Activated T-cell treated with anti-CD3 and anti-CD28 coated beads for 24 hours (primary cell): ENCODE data around the gene TMEM151A.

Source experiments
- DNase-seq: peaks from one replicate; pipeline ENCODE4 v3.0.0-alpha.2; 2020; ENCODE audit warnings: low read depth

The TMEM151A gene

DNA sequence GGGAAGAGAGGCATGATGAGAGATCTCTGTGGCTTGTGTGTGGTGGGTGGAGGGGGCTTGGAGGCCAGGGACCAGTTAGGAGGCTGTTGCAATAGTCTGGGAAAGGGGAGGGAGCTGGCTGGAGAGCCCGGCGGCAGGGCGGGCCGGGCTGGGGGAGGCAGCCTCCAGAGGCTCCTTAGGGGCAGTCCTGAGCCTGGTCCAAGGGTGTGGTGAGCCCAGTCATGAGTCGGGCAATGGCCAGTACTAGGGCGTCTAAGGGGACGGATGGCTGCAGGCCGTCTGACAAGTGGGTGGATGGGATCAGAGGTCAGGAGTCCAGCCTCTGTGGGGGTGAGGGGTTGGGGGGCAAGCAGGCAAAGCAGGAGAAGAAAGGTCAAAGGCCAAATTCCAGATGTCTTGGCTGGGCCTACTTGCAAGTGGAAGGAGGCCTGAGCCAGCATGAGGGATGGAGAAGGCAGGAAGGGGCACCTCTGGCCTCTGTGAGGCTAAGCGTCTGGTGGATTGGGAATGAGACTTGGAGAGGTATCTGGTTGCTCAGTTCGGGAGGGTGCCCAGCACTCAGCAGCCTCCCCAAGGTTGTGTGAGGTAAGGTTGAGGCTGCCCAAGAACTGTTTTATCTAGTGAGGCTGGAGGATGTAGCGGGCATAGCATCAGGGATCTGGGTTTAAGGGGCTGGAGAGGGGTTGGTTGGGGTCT lies 31.2 kb downstream of the TMEM151A start:
- DNase-seq: no peak

DNA sequence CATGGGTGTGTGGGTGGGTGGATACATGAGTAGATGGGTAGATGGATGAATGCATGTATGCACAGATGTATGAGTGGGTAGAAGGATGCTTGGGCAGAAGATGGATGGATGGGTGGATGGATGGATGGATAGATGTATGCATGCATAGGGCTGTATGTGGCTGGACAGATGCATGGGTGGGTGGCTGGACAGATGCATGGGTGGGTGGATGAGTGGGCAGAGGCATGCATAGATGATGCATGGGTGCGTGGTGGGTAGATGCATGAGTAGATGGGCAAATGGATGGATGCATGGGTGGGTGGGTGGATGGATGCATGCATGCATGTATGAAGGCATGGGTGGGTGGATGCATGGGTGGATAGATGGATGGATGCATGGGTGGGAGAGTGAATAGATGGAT lies 32.0 kb downstream of the TMEM151A start:
- DNase-seq: no peak

DNA sequence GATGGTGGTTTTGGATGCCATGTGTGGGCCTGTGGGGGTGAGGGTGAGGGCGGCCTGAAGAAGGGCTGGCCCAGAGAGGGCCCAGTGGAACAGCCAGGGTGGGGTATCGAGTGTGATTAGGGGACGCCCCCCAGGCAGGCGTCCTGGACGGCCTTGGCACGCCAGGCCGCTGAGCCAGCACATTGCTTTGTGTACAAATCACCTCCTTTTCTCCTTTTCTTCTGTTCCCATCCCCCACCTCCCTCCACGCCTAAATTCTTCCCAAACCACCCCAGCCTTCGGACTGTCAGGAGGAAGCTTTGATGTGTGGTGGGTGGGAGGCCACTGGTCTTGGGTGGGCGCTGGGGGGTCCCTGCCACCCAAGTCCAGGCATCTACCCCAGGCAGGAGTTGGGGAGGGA lies 33.0 kb downstream of the TMEM151A start:
- no peak for DNase-seq

DNA sequence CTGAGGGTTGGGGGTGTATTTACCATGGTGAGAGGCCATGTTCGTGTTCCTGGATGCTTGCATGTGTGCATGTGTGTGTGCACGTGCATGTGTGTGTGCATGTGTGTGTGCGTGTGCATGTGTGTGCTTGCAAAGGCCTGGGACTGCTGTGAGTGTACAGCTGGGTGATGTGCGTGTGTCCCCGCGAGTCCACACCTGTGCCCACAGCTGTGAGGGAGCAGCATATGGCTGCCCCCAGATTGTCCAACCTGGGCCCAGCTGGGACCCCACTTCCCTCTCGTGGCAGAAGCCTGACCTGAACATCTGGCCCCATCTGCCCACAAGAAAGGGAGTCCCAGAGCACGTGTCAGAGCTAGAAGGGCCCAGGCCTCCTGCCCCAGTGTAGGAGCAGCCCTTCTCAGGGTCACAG lies 33.6 kb downstream of the TMEM151A start:
- no peak for DNase-seq

DNA sequence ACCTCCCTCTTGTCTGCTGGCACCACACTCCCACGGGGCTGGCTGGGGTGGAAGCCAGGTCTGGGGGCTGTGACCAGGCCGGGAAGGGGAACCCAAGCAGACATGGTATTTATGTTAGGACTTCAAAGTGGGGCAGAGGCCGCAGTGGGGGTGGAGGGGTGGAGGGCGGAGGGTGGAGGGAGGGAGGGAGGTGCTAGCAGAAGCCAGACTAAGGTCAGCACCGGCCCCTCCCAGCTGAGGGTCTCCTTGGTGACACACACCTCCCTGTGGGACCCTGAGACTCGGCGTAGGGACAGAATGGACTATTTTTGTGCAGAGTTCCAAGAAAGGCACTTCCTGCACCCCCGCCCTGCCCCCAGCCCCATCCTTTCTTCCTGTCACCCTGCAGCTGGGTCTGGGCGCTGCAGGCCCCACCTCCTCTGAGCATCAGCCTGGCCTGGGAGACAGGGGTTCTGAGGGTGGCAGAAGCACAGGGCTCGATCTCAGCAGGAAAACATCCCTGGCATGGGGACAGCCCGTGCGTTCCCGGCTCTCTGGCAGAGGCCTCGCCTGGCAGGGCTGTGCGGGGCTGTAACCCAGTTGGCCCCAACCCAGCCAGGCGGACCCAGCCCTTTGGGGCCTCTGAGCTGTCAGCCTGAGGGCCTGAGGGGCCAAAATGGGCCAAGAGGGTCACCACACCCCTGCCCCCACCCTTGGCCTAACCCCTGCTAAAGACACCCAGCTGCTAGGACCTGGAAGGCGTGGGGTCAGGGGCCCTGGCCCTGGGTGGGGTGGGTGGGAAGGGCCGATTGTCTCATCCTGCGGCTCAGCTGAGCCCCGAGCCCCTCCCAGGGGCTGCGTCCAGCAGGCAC lies 34.8 kb downstream of the TMEM151A start:
- DNase-seq: no peak

DNA sequence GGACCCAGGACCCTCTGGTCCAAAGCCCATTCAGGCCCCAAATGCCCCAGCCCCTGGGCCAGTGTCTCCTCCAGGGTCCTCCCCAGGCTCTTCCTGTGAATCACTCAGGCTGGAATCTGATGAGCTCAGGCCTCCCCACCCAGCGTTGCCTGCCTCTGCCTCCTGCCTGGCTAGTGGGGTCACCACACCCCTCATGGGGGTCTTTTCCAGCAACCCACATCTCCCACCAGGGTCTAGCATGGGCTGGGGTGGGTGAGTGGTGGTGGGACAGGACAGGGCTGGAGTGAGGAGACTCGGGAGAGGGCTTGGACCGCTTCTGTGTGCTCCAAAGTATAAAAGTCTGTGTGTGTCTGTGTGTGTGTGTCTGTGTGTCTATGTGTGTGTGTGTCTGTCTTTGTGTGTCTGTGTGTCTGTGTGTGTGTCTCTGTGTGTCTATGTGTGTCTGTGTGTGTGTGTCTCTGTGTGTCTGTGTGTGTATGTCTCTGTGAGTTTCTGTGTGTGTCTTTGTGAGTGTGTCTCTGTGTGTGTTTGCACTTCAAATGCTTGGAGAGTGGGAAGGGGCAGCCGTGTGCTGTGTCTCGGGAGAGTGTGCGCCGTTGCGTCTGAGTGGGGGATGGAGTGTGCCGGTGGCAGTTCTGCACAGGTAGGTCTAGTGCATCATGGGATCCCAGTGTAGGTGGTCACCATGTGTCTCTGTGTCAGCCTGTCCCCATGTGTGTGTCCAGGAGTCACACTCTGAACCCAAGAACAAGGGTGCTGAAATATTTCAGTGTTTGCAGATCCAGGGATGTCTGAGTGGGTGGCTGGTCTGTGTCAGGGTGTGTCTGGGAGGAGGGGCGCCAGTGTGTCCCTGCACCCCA lies 35.7 kb downstream of the TMEM151A start:
- no peak for DNase-seq

DNA sequence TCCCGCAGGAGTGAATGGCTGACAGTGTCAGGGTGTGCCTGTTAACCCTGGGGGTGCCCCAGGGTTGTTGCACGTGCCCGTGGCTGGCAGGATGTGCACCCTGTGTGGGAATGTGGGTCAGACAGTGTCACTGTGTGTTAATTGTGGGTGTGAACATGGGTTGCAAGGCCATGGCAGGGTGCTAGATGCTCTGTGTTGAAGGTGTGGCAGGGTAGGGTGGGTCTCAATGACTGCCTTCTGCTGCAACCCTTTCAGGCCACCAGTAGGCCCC lies 36.3 kb downstream of the TMEM151A start:
- no peak for DNase-seq

DNA sequence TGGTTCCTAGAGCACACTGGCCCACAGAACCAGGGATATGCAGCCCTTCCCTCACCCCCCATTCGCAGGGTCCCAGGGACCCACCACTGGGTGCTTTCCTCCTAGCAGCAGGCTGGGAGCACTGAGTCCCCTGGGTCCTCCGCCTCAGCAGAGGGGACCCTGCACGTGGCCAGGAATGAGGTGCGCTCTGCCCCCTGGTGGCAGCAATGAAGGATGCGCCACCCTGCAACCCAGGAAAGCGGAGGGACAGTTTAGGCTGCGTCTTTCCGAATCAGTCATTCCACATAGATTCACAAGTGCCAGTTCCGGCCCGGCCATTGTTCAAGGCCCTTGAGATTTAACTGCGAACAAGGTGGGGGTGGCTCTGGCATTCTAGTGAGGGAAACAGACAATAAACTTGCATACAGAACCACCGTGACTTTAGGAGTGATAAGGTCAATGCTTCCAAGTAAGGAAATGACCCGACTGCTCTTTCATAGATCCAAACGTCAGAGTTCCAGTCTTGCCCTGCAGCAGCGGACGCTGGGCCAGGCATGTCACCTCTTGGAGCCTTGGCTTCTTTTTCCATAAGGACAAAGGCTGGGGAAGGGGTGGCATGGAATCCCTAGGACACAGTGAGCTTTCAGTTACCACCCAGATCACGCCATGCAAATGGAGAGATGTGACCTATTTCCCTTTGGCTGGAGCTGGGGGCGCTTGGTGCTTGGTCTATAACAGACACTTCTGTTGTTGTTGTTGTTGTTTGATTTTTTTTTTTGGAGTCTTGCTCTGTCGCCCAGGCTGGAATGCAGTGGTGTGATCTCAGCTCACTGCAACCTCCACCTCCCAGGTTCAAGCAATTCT lies 36.8 kb downstream of the TMEM151A start:
- peak; percentile 76 for DNase-seq

DNA sequence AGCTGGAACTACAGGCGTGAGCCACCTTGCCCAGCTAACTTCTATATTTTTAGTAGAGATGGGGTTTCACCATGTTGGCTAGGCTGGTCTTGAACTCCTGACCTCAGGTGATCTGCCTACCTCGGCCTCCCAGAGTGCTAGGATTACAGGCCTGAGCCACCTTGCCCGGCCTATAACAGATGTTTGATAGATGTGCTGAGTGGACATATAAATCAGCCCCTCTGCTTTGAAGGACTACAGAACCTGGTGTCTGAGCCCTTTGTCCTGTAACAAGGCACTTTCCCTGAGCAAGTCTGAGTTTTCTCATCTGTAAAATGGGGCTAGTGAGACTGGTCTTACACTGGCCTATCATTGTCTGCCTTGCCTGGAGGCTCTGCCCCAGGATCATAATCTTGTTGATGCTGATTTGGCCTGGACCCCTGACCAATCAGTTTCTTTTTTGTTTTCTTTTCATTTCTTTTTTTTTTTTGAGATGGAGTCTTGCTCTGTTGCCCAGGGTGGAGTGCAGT lies 37.5 kb downstream of the TMEM151A start:
- no peak for DNase-seq

DNA sequence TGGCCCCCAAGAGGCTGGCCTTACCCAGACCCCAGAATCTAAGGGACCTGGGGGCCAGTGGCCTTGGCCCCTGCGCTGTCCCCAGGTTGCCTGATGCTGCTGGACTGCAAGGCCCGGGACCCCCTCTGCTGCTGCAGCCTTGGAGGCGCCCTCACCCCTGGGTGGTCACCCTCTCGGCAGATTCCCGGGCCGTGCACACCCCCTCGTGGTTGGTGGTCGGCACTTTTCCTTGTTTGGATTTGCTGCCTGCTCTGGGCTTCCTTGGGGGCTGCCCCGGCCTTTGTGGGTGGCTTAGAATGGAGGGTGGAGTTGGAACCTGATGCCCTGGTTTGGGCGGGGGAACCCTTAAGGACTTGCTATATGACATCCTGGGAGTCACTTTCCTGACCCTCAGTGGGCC lies 39.2 kb downstream of the TMEM151A start:
- no peak for DNase-seq

DNA sequence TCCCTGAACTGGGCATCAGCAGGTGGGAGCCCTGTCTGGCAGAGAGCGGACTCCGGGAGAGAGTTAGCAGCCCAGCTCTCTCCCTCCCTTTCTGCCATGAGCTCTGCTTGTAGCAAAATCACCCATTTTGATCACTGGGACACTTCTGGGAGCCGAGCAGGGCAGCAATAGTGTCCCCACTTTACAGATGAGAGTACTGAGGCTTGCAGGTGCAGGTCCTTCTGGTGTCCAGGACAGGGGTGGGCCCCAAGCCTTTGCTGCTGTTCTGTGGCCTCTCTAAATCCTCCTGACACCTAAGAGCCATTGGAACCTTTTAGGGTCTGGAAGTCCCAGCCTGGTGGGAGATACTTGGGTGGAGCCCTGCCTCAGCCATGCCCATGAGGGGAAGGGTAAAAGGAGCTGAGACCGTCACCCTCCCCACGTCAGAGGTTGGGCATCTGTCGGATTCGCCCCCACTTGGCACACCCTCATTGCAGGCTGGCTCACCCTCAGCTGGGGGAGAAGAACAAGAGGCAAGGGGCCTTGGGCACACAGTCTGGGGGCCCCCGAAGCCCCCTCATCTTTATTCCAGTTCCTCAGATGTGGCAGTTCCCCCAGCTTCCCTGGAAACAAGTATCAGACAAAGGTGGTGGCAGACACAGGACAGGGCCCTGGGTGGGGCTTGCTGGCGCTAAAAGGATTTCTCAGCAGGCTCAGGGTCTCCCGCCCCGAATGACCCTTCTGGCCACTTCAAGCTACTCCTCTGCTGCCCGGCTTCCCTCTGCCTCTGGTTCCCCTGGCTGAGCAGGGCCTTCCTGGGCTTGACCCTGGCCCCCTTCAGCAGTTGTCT lies 40.1 kb downstream of the TMEM151A start:
- DNase-seq: no peak

DNA sequence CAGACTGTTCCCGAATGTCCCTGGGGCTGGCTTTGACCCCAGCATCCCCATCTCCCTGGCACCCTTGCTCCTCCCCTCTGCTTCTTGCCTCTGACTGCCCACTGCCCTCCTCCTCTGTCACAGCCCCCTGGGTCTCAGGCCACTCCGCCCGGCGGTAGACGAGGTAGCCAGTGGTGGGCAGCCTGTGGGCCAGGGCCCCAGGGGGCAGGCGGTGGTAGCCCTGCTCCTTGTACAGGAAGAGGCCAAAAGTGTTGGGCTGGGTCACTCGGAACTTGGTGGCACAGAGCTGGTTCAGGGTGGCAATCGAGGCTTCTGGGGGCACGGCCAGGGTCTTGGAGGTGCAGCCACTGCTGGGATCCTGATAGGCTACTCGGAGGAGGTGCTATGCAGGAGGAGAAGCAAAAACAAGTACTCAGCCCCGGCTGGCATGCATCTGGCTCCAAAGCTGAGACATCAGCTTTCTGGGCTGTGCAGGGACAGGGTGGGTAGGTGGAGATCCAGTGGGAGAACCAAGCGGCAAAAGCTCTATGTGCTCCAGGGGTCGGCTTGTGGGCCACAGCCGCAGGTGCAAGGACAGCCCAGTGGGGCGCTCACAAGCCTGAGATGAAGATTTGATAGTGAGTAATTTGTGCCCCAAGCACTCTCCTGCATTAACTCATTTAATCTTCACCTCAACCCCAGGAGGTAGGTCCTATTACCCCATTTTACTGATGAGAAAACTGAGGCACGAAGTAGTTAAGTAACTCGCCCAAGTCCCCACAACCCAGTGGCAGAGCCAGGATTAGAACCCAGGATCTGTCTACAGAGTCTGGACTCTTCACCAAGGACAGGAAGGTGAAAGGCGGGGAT lies 40.9 kb downstream of the TMEM151A start:
- no peak for DNase-seq

DNA sequence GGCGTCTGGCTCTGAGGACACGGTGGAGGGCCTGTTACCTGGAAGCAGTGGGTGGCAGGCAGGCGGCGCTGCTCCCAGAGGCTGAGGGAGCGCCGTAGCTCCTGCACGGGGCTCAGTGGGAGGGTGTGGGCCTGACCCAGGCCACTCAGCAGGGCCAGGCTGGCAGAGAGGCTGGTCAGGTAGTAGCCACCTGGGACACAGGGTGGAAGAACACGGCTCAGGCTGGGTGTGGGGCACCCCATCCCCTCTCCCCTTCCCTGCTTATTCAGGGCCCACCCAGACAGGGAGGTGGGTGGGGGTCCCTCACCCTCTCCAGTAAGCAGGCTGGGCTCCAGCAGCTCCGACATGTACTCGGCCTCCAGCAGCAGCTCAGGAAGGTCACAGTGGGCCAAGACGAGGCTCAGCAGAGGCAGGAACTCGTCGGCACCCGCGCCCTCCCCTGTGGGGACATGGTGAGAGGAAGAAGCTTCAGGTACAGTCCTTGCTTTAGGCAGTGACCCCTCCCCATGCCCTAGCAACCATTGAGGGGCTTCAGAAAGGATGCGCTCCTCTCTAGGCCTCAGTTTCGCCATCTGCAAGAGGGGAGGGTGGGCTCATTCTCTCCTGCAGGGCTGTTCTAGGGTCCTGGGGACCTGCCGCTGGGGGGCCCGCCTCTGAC lies 41.7 kb downstream of the TMEM151A start:
- no peak for DNase-seq

DNA sequence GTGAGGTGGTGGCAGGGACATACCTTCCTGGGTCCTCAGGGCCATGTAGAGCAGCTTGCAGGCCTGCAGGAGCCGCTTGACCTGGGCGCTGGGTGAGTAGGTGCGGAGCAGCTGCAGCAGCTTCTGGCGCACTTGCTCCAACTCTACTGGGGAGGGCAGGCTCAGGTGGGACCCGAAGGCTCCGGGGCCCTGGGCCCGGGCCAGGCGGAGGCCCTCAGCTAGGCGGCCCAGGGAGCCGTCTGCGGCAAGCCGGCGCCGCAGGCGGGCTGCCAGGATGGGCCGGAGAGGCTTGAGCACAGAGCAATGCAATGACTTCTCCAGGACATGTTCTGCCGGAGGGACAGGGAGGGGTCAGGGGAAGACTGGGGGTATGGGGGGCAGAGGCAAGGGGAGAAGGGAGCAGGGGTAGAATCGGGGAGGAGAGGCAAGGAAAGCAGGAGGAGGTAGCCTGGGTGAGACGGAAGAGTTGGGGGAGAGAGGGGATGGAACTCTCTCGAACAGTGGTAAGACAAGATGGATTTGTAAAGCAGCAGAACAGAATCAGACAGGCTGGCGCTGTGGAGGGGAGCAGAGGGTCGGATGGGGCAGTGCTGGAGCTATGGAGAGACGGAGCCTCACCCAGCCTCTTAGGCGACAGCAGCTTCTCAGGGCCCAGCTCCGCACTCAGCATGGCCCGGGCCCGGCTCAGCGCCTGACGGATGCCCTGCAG lies 42.4 kb downstream of the TMEM151A start:
- DNase-seq: no peak

DNA sequence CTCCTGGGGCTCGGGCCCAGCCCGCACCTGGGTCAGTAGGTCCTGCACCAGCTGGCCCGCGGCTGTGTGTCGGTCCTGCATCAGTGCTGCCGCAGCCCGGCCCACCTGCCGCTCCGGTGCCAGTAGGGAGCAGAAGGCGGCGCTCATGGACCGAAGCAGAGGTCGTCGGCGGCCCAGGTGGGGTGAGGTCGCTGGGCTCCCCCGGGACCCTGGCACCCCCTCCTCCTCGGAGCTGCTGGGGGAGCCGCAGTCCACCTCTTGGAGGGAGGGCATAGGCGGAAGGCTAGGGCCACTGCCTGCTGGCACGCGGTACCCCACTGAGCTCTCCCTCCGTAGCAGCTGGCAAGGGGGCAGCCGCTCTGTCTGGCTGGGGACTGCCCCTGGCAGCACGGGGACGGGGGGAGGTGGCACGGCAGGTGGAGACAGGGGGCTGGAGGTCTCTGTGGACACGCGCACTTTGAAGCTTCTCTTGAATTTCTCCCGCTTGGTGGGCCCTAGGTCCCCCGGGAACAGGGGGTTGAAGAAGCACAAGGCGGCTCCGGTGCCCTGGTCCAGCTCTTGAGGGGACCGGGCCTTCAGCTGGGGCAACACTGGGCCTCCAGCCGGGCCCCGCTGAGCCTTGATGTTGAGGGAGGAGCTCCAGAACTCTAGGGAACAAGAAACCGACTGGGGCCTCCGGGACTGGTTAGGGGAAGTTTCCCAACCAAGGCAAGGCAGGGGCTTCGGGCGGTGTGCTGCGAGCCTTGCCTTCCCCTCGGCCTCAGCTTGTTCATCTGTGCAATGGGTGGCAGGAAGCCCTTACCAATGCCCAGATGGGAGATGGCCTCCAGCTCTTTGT lies 43.1 kb downstream of the TMEM151A start:
- no peak for DNase-seq

DNA sequence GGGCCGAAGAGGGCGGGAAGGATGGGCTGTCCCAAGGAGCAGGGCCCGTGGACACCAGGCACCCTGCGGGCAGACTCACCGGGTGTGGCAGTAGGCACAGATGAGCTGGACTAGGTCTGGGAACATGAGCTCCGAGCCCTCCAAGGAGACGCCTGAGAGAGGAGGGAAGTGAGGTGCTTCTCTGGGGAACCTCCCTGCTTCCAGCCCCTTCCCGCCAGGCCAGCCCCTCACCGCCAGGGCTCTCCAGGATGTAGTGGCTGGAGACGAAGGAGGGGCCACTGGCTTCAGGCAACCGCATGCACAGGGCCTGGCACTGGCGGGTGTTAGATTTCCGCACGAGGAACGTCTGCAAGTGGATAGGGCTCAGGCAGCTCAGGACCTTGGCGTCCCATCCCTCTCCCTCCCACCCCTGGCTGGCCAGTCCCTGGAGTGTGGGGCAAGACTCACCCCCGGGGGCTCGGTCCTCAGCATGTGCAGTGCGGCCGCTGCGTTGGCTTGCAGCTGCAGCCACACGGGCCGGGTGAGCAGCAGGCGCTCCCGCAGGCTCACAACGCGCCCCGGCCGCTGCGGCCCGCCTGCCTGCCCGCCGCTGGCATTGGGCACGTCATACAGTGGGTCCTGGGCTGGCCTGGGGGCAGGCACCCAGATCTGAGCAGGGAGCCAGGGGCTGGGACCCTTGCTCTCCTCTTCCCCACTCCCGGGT lies 44.0 kb downstream of the TMEM151A start:
- no peak for DNase-seq
